Prostate gland (tissue), 2 donors: ENCODE data around the gene SYCE3.

ENCODE experiments used
- POLR2A ChIP-seq: fragments of 450-650 bp; IDR thresholded peaks from one replicate; pipeline ENCODE4 v1.6.1; 2016; ENCODE audit warnings: antibody characterized with exemption, mild to moderate bottlenecking
- POLR2AphosphoS5 ChIP-seq: sonication (generic); formaldehyde crosslinking; IDR thresholded peaks from one replicate; pipeline ENCODE4 v1.6.1; 2017; ENCODE audit warnings: antibody characterized with exemption
- TF ChIP-seq, protein P1 (sequence below), 4 experiments: fragments of 200-600 bp in 2 of 4; fragments of 450-650 bp in 2 of 4; sonication (generic) in 2 of 4; IDR thresholded peaks; 1 replicate in 3 of 4; 2 replicates in 1 of 4; pipeline ENCODE4 v1.5.1; 2016 to 2019; ENCODE audit warnings: antibody characterized with exemption in 4 of 4, mild to moderate bottlenecking in 2 of 4, moderate library complexity in 2 of 4

DNA sequence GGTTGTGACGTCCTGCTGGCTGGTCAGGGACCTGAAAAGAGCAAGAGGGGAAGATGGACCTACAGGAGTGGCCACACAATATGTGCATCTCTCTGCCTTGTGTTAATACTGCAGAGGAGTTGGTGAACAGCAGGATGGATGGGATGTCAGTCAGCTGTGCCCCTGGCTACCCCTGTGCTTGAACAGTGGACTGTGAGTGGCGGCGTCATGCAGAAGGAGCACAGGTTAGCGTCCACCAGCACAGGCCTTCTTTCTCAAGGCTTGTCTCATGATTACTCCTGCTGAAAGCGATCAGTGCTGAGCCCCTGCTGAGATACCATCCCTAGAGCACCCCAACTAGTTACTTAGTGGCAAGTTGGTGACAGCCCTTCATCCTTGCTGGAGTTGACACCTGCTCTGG, 23.7 kb upstream of the SYCE3 start:
- TF ChIP-seq, protein P1, sequence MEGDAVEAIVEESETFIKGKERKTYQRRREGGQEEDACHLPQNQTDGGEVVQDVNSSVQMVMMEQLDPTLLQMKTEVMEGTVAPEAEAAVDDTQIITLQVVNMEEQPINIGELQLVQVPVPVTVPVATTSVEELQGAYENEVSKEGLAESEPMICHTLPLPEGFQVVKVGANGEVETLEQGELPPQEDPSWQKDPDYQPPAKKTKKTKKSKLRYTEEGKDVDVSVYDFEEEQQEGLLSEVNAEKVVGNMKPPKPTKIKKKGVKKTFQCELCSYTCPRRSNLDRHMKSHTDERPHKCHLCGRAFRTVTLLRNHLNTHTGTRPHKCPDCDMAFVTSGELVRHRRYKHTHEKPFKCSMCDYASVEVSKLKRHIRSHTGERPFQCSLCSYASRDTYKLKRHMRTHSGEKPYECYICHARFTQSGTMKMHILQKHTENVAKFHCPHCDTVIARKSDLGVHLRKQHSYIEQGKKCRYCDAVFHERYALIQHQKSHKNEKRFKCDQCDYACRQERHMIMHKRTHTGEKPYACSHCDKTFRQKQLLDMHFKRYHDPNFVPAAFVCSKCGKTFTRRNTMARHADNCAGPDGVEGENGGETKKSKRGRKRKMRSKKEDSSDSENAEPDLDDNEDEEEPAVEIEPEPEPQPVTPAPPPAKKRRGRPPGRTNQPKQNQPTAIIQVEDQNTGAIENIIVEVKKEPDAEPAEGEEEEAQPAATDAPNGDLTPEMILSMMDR (IDR thresholded peaks at IDR 0.05) = no peak
- no peak for TF ChIP-seq POLR2A
- TF ChIP-seq POLR2AphosphoS5 = no peak
